Left renal pelvis (tissue), 4 donors: ENCODE results near the gene SLC39A12. TPM values are rescaled to one million over a fixed set of nuclear protein-coding genes. Genes with fewer than 3 reads are reported as not detected.
A peak's percentile ranks its signal among the peaks of the same experiment; 100 is the strongest.
"Not testable (repeated sequence)": the region's sequence is repeated elsewhere in the genome, so short reads cannot be mapped to it uniquely, and the experiment has no call there.

Experiments
- DNase-seq, 4 donors: peaks; one replicate each; pipeline ENCODE4 v3.0.0-alpha.2; 2013; ENCODE audit warnings: low read depth in 4 of 4, low spot score in 3 of 4
- polyA plus RNA-seq, 4 donors: library from polyadenylated mRNA; unstranded; fragments of 120-200 nt; gene quantifications; one replicate each; pipeline ENCODE4 v1.2.1, GENCODE V29; 2013; ENCODE audit not compliant: insufficient read length in 4 of 4

The SLC39A12 gene
- polyA plus RNA-seq, result not detected

GRCh38 chr10:17951868-17952371 lies at the start of gene SLC39A12:
Gene SLC39A12, plus strand, starts transcription at chr10:17951918. Its CDS starts 1,359 bp downstream, at chr10:17953277.
- no peak for DNase-seq

GRCh38 chr10:17904564-17904963 lies 47.2 kb upstream of the SLC39A12 start:
- DNase-seq, result no peak

GRCh38 chr10:17905491-17905890 lies 46.2 kb upstream of the SLC39A12 start:
- DNase-seq, result no peak

- no peak for DNase-seq
Measured at GRCh38 chr10:17906002-17906401, 45.7 kb upstream of the SLC39A12 start.

- DNase-seq, result no peak
Measured at GRCh38 chr10:17907641-17908040, 44.1 kb upstream of the SLC39A12 start.

GRCh38 chr10:17910125-17910789 lies 41.5 kb upstream of the SLC39A12 start:
- peak in 1 of 4 donors; percentile 5 for DNase-seq

- no peak for DNase-seq
Measured at GRCh38 chr10:17912754-17913153, 39.0 kb upstream of the SLC39A12 start.

- DNase-seq, result no peak
Measured at GRCh38 chr10:17913604-17914003, 38.1 kb upstream of the SLC39A12 start.

GRCh38 chr10:17914169-17915045 lies 37.3 kb upstream of the SLC39A12 start:
- no peak for DNase-seq

GRCh38 chr10:17915181-17915580 lies 36.5 kb upstream of the SLC39A12 start:
- DNase-seq, result no peak

- DNase-seq, result no peak
Measured at GRCh38 chr10:17918187-17918903, 33.4 kb upstream of the SLC39A12 start.

GRCh38 chr10:17921378-17921777 lies 30.3 kb upstream of the SLC39A12 start:
- no peak for DNase-seq

GRCh38 chr10:17923728-17924127 lies 28.0 kb upstream of the SLC39A12 start:
- no peak for DNase-seq

- DNase-seq, result no peak
Measured at GRCh38 chr10:17943033-17943745, 8.5 kb upstream of the SLC39A12 start.

- not testable (repeated sequence) for DNase-seq
Measured at GRCh38 chr10:17950269-17950668, 1.4 kb upstream of the SLC39A12 start.

- no peak for DNase-seq
Measured at GRCh38 chr10:17950726-17951125, 992 bp upstream of the SLC39A12 start.

- DNase-seq, result not testable (repeated sequence)
Measured at GRCh38 chr10:17954372-17954771, 2.7 kb downstream of the SLC39A12 start.

- DNase-seq, result no peak
Measured at GRCh38 chr10:17954861-17955260, 3.1 kb downstream of the SLC39A12 start.

- DNase-seq, result no peak
Measured at GRCh38 chr10:17958049-17958448, 6.3 kb downstream of the SLC39A12 start.

- DNase-seq, result no peak
Measured at GRCh38 chr10:17959870-17960269, 8.2 kb downstream of the SLC39A12 start.
